Mucosa of gallbladder (tissue), 1 donor: ENCODE results near the gene OPRL1. TPM values are rescaled to one million over a fixed set of nuclear protein-coding genes. Genes with fewer than 3 reads are reported as not detected.
"Not testable (repeated sequence)": the region's sequence is repeated elsewhere in the genome, so short reads cannot be mapped to it uniquely, and the experiment has no call there.

Source experiments
- DNase-seq: peaks from one replicate; pipeline ENCODE4 v3.0.0-alpha.2; 2020; ENCODE audit warnings: low spot score
- total RNA-seq: library from RNA; stranded (reverse); gene quantifications from one replicate; pipeline ENCODE4 v1.2.1, GENCODE V29; 2021
- donor health status: DM: no; HTN: no; CAD: no.

OPRL1 gene
- total RNA-seq, 1 donor from 2014 or later: 1.7 TPM

- no peak for DNase-seq
Measured at GRCh38 chr20:64083804-64084684, 4.2 kb downstream of the OPRL1 start, which contains the start of gene LKAAEAR1. LKAAEAR1 (minus strand) TSS chr20:64084398; CDS start chr20:64084219, 179 bp downstream.

GRCh38 chr20:64084685-64085152 lies 4.8 kb downstream of the OPRL1 start:
- no peak for DNase-seq

- no peak for DNase-seq
Measured at GRCh38 chr20:64086801-64087200, 6.9 kb downstream of the OPRL1 start.

- DNase-seq: not testable (repeated sequence)
Measured at GRCh38 chr20:64087226-64087825, 7.4 kb downstream of the OPRL1 start.

- DNase-seq: not testable (repeated sequence)
Measured at GRCh38 chr20:64088586-64088985, 8.7 kb downstream of the OPRL1 start.

GRCh38 chr20:64090165-64090564 lies 10.3 kb downstream of the OPRL1 start:
- no peak for DNase-seq

GRCh38 chr20:64091340-64091739 lies 11.5 kb downstream of the OPRL1 start:
- DNase-seq: no peak

GRCh38 chr20:64091770-64092169 lies 11.9 kb downstream of the OPRL1 start:
- DNase-seq: no peak

GRCh38 chr20:64092258-64093012 lies 12.6 kb downstream of the OPRL1 start:
- no peak for DNase-seq

GRCh38 chr20:64093013-64093503 lies 13.2 kb downstream of the OPRL1 start:
- no peak for DNase-seq

- no peak for DNase-seq
Measured at GRCh38 chr20:64095455-64095854, 15.6 kb downstream of the OPRL1 start.

GRCh38 chr20:64095927-64096326 lies 16.0 kb downstream of the OPRL1 start:
- DNase-seq: no peak

- DNase-seq: no peak
Measured at GRCh38 chr20:64096535-64096934, 16.7 kb downstream of the OPRL1 start.

- DNase-seq: no peak
Measured at GRCh38 chr20:64098471-64099013, 18.7 kb downstream of the OPRL1 start.

GRCh38 chr20:64099086-64099786 lies 19.4 kb downstream of the OPRL1 start:
- no peak for DNase-seq

- DNase-seq: no peak
Measured at GRCh38 chr20:64099880-64100565, 20.1 kb downstream of the OPRL1 start.

GRCh38 chr20:64100566-64100888 lies 20.6 kb downstream of the OPRL1 start:
- DNase-seq: no peak

GRCh38 chr20:64100946-64101688 lies 21.2 kb downstream of the OPRL1 start:
- no peak for DNase-seq

- no peak for DNase-seq
Measured at GRCh38 chr20:64101731-64102621, 22.1 kb downstream of the OPRL1 start.
